Measurements from ENCODE around the gene TTLL8. TPM values are rescaled to one million over a fixed set of nuclear protein-coding genes. Genes with fewer than 3 reads are reported as not detected.

TTLL8 gene
- total RNA-seq, 1 experiment from 2014 or later = not detected

- Histone ChIP-seq H3K36me3 (ENCODE audit: insufficient read depth, low read length) (no peaks in the 10 kb centered on the region), H3K9me2 (replicated peaks; ENCODE audit: insufficient read depth, low read length) (no peaks in the 10 kb centered on the region), H3K4me3 (ENCODE audit: low read length) (no peak overlapping the region), H3K4me2 (ENCODE audit: low read depth, low read length, poor library complexity, severe bottlenecking) (no peak overlapping the region), H3K4me1 (ENCODE audit: low read length) (no peaks in the 10 kb centered on the region), H2AFZ (ENCODE audit: low read length) (no peak overlapping the region), H3K79me2 (ENCODE audit: low read length) (no peaks in the 10 kb centered on the region), H3K27me3 (ENCODE audit: low read length) (0 out of 2 replicates have a peak, but pooled peaks cover 2% of the 10 kb centered on the region), H3K9ac (ENCODE audit: low read length) (no peak overlapping the region), H4K20me1 (ENCODE audit: insufficient read depth, low read depth, low read length) (no peaks in the 10 kb centered on the region), H3K27ac (ENCODE audit: low read length) (no peak overlapping the region), H3K9me3 (ENCODE audit: low read length) (no peaks in the 10 kb centered on the region; the same call in 1 of the 2 replicates)
- DNase-seq = no peak
These were observed 28.4 kb upstream of the TTLL8 start for GRCh38 chr22:50086526-50086925.

GRCh38 chr22:50085211-50085972, 27.3 kb upstream of the TTLL8 start, which contains the start of gene MLC1:
Gene MLC1, minus strand, starts transcription at chr22:50085426. Its CDS starts 524 bp downstream, at chr22:50084902.
- H4K20me1 ChIP-seq (ENCODE audit: insufficient read depth, low read depth, low read length) = no peaks in the 10 kb centered on the region
- no peak for DNase-seq
- H3K9me3 ChIP-seq (ENCODE audit: low read length) = no peaks in the 10 kb centered on the region; the same call in 1 of the 2 replicates
- H3K79me2 ChIP-seq (ENCODE audit: low read length) = no peaks in the 10 kb centered on the region
- H3K4me1 ChIP-seq (ENCODE audit: low read length) = no peaks in the 10 kb centered on the region
- no peak within 1 kb of the TSS for H3K9ac ChIP-seq (ENCODE audit: low read length)
- H3K9me2 ChIP-seq (replicated peaks; ENCODE audit: insufficient read depth, low read length) = no peaks in the 10 kb centered on the region
- H3K4me3 ChIP-seq (ENCODE audit: low read length) = no peak within 1 kb of the TSS
- no peak within 1 kb of the TSS for H3K4me2 ChIP-seq (ENCODE audit: low read depth, low read length, poor library complexity, severe bottlenecking)
- H2AFZ ChIP-seq (ENCODE audit: low read length) = no peak within 1 kb of the TSS
- H3K36me3 ChIP-seq (ENCODE audit: insufficient read depth, low read length) = no peaks in the 10 kb centered on the region
- no peak within 1 kb of the TSS for H3K27ac ChIP-seq (ENCODE audit: low read length)
- 0 out of 2 replicates have a peak, but pooled peaks cover 2% of the 10 kb centered on the region for H3K27me3 ChIP-seq (ENCODE audit: low read length)

GRCh38 chr22:50084614-50085021, 26.5 kb upstream of the TTLL8 start:
- H4K20me1 ChIP-seq (ENCODE audit: insufficient read depth, low read depth, low read length) = no peaks in the 10 kb centered on the region
- DNase-seq = no peak
- H3K27ac ChIP-seq (ENCODE audit: low read length) = no peak overlapping the region
- no peak overlapping the region for H2AFZ ChIP-seq (ENCODE audit: low read length)
- 0 out of 2 replicates have a peak, but pooled peaks cover 2% of the 10 kb centered on the region for H3K27me3 ChIP-seq (ENCODE audit: low read length)
- no peaks in the 10 kb centered on the region for H3K4me1 ChIP-seq (ENCODE audit: low read length)
- H3K36me3 ChIP-seq (ENCODE audit: insufficient read depth, low read length) = no peaks in the 10 kb centered on the region
- no peaks in the 10 kb centered on the region for H3K79me2 ChIP-seq (ENCODE audit: low read length)
- H3K9me2 ChIP-seq (replicated peaks; ENCODE audit: insufficient read depth, low read length) = no peaks in the 10 kb centered on the region
- no peak overlapping the region for H3K4me3 ChIP-seq (ENCODE audit: low read length)
- H3K9ac ChIP-seq (ENCODE audit: low read length) = no peak overlapping the region
- H3K9me3 ChIP-seq (ENCODE audit: low read length) = no peaks in the 10 kb centered on the region; the same call in 1 of the 2 replicates
- no peak overlapping the region for H3K4me2 ChIP-seq (ENCODE audit: low read depth, low read length, poor library complexity, severe bottlenecking)

GRCh38 chr22:50084080-50084477, 26.0 kb upstream of the TTLL8 start:
- DNase-seq = no peak
- H3K9me2 ChIP-seq (replicated peaks; ENCODE audit: insufficient read depth, low read length) = no peaks in the 10 kb centered on the region
- no peaks in the 10 kb centered on the region; the same call in 1 of the 2 replicates for H3K9me3 ChIP-seq (ENCODE audit: low read length)
- H3K27ac ChIP-seq (ENCODE audit: low read length) = no peak overlapping the region
- H3K4me1 ChIP-seq (ENCODE audit: low read length) = no peaks in the 10 kb centered on the region
- no peaks in the 10 kb centered on the region for H3K79me2 ChIP-seq (ENCODE audit: low read length)
- H3K4me3 ChIP-seq (ENCODE audit: low read length) = no peak overlapping the region
- no peak overlapping the region for H3K4me2 ChIP-seq (ENCODE audit: low read depth, low read length, poor library complexity, severe bottlenecking)
- H3K27me3 ChIP-seq (ENCODE audit: low read length) = 0 out of 2 replicates have a peak, but pooled peaks cover 2% of the 10 kb centered on the region
- H2AFZ ChIP-seq (ENCODE audit: low read length) = no peak overlapping the region
- H3K36me3 ChIP-seq (ENCODE audit: insufficient read depth, low read length) = no peaks in the 10 kb centered on the region
- no peak overlapping the region for H3K9ac ChIP-seq (ENCODE audit: low read length)
- H4K20me1 ChIP-seq (ENCODE audit: insufficient read depth, low read depth, low read length) = no peaks in the 10 kb centered on the region

GRCh38 chr22:50083462-50084079, 25.5 kb upstream of the TTLL8 start:
- Histone ChIP-seq H3K36me3 (ENCODE audit: insufficient read depth, low read length) (no peaks in the 10 kb centered on the region), H3K79me2 (ENCODE audit: low read length) (no peaks in the 10 kb centered on the region), H3K4me2 (ENCODE audit: low read depth, low read length, poor library complexity, severe bottlenecking) (no peak overlapping the region), H4K20me1 (ENCODE audit: insufficient read depth, low read depth, low read length) (no peaks in the 10 kb centered on the region), H3K4me1 (ENCODE audit: low read length) (no peaks in the 10 kb centered on the region), H3K9me3 (ENCODE audit: low read length) (no peaks in the 10 kb centered on the region; the same call in 1 of the 2 replicates), H3K27me3 (ENCODE audit: low read length) (0 out of 2 replicates have a peak, but pooled peaks cover 2% of the 10 kb centered on the region), H3K4me3 (ENCODE audit: low read length) (no peak overlapping the region), H3K27ac (ENCODE audit: low read length) (no peak overlapping the region), H2AFZ (ENCODE audit: low read length) (no peak overlapping the region), H3K9ac (ENCODE audit: low read length) (no peak overlapping the region), H3K9me2 (replicated peaks; ENCODE audit: insufficient read depth, low read length) (no peaks in the 10 kb centered on the region)
- no peak for DNase-seq

GRCh38 chr22:50082961-50083461, 24.9 kb upstream of the TTLL8 start:
- no peak for DNase-seq
- no peak overlapping the region for H3K27ac ChIP-seq (ENCODE audit: low read length)
- H2AFZ ChIP-seq (ENCODE audit: low read length) = no peak overlapping the region
- H3K36me3 ChIP-seq (ENCODE audit: insufficient read depth, low read length) = no peaks in the 10 kb centered on the region
- no peak overlapping the region for H3K4me3 ChIP-seq (ENCODE audit: low read length)
- 0 out of 2 replicates have a peak, but pooled peaks cover 2% of the 10 kb centered on the region for H3K27me3 ChIP-seq (ENCODE audit: low read length)
- H3K9ac ChIP-seq (ENCODE audit: low read length) = no peak overlapping the region
- H3K79me2 ChIP-seq (ENCODE audit: low read length) = no peaks in the 10 kb centered on the region
- H3K9me3 ChIP-seq (ENCODE audit: low read length) = no peaks in the 10 kb centered on the region; the same call in 1 of the 2 replicates
- H4K20me1 ChIP-seq (ENCODE audit: insufficient read depth, low read depth, low read length) = no peaks in the 10 kb centered on the region
- no peaks in the 10 kb centered on the region for H3K4me1 ChIP-seq (ENCODE audit: low read length)
- H3K4me2 ChIP-seq (ENCODE audit: low read depth, low read length, poor library complexity, severe bottlenecking) = no peak overlapping the region
- no peaks in the 10 kb centered on the region for H3K9me2 ChIP-seq (replicated peaks; ENCODE audit: insufficient read depth, low read length)

GRCh38 chr22:50082197-50082715, 24.2 kb upstream of the TTLL8 start:
- Histone ChIP-seq H3K9me2 (replicated peaks; ENCODE audit: insufficient read depth, low read length) (no peaks in the 10 kb centered on the region), H3K4me3 (ENCODE audit: low read length) (no peak overlapping the region), H4K20me1 (ENCODE audit: insufficient read depth, low read depth, low read length) (no peaks in the 10 kb centered on the region), H3K27me3 (ENCODE audit: low read length) (0 out of 2 replicates have a peak, but pooled peaks cover 2% of the 10 kb centered on the region), H3K36me3 (ENCODE audit: insufficient read depth, low read length) (no peaks in the 10 kb centered on the region), H3K27ac (ENCODE audit: low read length) (no peak overlapping the region), H3K4me2 (ENCODE audit: low read depth, low read length, poor library complexity, severe bottlenecking) (no peak overlapping the region), H3K4me1 (ENCODE audit: low read length) (no peaks in the 10 kb centered on the region), H3K79me2 (ENCODE audit: low read length) (no peaks in the 10 kb centered on the region), H2AFZ (ENCODE audit: low read length) (no peak overlapping the region), H3K9me3 (ENCODE audit: low read length) (no peaks in the 10 kb centered on the region; the same call in 1 of the 2 replicates), H3K9ac (ENCODE audit: low read length) (no peak overlapping the region)
- no peak for DNase-seq

Data from Karpas-422 (cell line).